Measurements from ENCODE around the gene REEP6.
"Not testable (repeated sequence)": the region's sequence is repeated elsewhere in the genome, so short reads cannot be mapped to it uniquely, and the experiment has no call there.

Gene REEP6

GRCh38 chr19:1522061-1522460 is 31.1 kb downstream of the REEP6 start:
- DNase-seq (ENCODE audit: low read depth in 2 of 3, low spot score in 2 of 3) = no peak

GRCh38 chr19:1522838-1523237 is 31.9 kb downstream of the REEP6 start:
- DNase-seq (ENCODE audit: low read depth in 2 of 3, low spot score in 2 of 3) = no peak

DNA sequence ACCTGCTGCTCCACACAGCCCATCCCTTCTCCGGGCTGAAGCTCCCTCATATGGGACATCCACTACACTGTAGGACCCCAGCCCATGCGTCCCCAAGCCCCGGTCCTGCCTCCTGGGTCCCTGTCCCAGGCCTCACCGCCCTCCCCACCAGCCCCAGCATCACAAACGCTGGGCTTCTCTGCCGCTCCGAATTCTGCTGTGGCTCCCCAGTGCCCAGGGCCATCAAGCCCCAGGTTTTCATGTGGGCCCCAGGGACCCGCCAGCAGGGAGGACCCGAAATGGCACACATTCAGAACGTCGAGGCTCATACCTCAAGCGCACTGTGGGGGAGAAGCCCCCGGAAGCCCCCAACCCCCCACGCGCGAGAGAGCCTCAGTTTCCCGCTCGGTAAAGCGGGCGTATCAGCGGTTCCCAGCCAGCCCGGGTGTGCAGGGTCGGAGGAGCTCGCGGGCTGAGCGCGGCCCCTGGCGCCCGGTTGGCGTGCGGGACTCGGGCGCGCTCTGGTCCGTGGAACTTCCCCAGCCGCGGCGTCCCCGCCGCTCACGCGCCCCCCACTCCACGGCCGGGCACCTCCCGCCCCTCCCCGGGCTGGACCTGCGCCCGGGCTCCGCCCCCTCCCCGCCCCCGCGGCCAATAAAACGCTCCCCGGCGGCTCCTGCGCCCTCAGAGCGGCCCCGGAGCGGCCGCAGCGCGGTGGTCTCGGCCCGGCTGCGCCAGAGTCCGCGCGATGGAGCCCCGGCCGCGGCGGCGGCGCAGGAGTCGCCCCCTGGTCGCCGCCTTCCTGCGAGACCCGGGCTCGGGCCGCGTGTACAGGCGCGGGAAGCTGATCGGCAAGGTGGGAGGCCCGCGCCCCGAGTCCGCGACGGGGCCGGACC is 32.7 kb downstream of the REEP6 start, which contains the start of gene PLK5:
Gene PLK5, plus strand, starts transcription at position 666 of the 875 bp plus-strand sequence. CDS start 2,920 bp downstream, outside the sequence.
- DNase-seq (ENCODE audit: low read depth in 2 of 3, low spot score in 2 of 3) = no peak

GRCh38 chr19:1524287-1524971 is 33.4 kb downstream of the REEP6 start:
- no peak for DNase-seq (ENCODE audit: low read depth in 2 of 3, low spot score in 2 of 3)

- DNase-seq (ENCODE audit: low read depth in 2 of 3, low spot score in 2 of 3) = no peak
These were observed 34.0 kb downstream of the REEP6 start for GRCh38 chr19:1524972-1525325.

GRCh38 chr19:1525343-1525742 is 34.4 kb downstream of the REEP6 start:
- DNase-seq (ENCODE audit: low read depth in 2 of 3, low spot score in 2 of 3) = no peak

DNA sequence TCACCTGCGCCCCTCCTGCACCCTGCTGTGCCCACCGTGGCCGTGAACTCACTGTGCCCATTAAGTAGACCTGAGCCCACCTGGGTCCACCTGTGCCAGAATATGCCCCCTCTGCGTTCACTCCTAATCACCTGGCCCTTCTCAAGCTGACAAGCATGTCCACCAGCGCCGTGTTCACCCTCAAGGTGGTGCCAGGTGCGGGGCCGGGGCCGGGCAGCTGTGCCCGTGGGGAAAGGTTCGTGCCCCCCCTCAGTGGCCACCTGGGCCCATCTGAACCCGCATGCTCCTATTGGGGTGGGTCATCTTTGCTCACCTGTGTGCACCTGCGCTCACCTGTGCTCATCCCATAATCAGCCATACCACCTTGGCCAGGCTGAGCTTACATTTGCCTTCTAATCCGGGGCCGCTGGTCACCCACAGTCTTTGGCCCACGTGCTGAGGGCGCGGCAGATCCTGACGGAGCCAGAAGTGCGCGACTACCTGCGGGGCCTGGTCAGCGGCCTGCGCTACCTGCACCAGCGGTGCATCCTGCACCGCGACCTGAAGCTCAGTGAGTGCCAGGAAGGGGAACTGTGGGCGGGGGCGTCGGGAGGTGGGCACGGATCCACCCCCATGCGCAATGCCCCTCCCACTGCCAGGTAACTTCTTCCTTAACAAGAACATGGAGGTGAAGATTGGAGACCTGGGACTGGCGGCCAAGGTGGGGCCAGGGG is 35.2 kb downstream of the REEP6 start:
- no peak for DNase-seq (ENCODE audit: low read depth in 2 of 3, low spot score in 2 of 3)

GRCh38 chr19:1526979-1527649 is 36.1 kb downstream of the REEP6 start:
- DNase-seq (ENCODE audit: low read depth in 2 of 3, low spot score in 2 of 3) = no peak

- no peak for DNase-seq (ENCODE audit: low read depth in 2 of 3, low spot score in 2 of 3)
These were observed 36.8 kb downstream of the REEP6 start for GRCh38 chr19:1527650-1528309.

- DNase-seq (ENCODE audit: low read depth in 2 of 3, low spot score in 2 of 3) = no peak
These were observed 37.8 kb downstream of the REEP6 start for GRCh38 chr19:1528596-1529429.

- DNase-seq (ENCODE audit: low read depth in 2 of 3, low spot score in 2 of 3) = no peak
These were observed 38.4 kb downstream of the REEP6 start for GRCh38 chr19:1529430-1529816.

GRCh38 chr19:1530856-1531255 is 39.9 kb downstream of the REEP6 start:
- not testable (repeated sequence) for DNase-seq (ENCODE audit: low read depth in 2 of 3, low spot score in 2 of 3)

DNA sequence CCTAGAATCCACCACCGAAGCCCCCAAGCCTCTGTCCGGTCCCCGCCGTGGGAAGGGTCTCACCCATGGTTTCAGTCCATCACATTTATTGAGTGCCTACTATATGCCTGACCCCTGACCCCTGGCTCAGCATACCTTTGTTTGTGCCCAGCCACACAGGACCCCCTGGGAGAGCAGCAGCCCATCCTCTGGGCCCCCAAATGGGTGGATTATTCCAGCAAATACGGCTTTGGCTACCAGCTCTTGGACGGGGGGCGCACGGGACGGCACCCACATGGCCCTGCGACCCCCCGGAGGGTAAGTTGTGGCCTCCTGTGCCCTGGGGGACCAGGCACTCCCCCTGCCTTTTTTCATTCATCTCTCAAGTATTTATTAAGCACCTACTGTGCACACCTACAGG is 40.6 kb downstream of the REEP6 start:
- no peak for DNase-seq (ENCODE audit: low read depth in 2 of 3, low spot score in 2 of 3)

- no peak for DNase-seq (ENCODE audit: low read depth in 2 of 3, low spot score in 2 of 3)
These were observed 41.0 kb downstream of the REEP6 start for GRCh38 chr19:1532003-1532402.

DNA sequence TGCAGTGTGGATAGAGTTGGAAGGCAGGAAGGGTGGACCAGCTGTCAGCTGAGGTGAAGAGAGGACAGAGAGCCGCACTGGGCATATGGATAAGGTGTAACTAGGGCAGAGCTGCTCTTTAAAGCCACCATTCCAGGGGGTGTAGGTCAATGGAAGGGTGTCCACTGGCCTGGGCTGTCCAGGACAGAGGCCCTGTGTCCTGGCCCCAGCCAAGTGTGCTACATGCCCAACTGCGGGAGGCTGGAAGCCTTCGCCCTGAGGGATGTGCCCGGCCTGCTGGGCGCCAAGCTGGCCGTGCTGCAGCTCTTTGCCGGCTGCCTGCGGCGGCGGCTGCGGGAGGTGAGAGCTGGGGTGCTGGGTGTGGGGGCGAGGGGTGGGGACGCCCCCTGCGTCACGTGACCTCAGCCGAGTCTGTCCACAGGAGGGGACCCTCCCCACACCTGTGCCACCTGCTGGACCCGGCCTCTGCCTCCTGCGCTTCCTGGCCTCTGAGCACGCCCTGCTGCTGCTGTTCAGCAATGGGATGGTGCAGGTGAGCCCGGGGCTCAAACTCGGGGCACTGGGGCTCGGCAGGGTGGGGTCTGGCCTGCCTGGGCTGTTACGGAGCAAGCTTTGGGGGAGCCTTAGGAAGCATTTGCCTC is 42.6 kb downstream of the REEP6 start:
- DNase-seq (ENCODE audit: low read depth in 2 of 3, low spot score in 2 of 3) = no peak

DNA sequence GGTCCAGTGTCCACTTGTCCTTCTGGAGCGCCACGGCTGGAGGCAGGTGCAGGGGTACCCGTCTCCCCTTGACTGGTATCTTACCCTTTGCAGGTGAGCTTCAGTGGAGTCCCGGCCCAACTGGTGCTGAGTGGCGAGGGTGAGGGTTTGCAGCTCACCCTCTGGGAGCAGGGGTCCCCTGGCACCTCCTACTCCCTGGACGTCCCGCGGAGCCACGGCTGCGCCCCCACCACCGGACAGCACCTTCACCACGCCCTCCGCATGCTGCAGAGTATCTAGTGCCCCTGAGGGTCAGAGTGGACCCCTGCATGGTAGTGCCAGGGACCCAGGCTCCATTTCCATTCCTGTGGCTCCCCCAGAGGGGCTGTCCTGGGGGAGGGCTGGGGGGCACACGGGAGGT is 44.0 kb downstream of the REEP6 start:
- no peak for DNase-seq (ENCODE audit: low read depth in 2 of 3, low spot score in 2 of 3)

DNA sequence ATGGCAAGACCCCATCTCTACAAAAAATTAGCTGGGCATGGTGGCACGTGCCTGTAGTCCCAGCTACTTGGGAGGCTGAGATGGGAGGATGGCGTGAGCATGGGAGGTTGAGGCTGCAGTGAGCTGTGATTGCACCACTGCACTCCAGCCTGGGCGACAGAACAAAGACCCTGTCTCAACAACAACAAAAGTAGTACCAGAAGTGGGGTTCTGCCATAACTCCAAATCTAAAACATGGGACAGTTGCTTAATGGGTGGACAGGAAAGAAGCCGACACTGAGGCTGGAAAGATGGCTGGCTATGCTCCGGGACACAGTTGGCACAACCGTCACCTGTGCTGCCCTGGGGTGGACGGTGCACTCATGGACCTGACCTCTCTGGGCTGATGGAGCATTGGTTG is 44.7 kb downstream of the REEP6 start:
- DNase-seq (ENCODE audit: low read depth in 2 of 3, low spot score in 2 of 3) = not testable (repeated sequence)

DNA sequence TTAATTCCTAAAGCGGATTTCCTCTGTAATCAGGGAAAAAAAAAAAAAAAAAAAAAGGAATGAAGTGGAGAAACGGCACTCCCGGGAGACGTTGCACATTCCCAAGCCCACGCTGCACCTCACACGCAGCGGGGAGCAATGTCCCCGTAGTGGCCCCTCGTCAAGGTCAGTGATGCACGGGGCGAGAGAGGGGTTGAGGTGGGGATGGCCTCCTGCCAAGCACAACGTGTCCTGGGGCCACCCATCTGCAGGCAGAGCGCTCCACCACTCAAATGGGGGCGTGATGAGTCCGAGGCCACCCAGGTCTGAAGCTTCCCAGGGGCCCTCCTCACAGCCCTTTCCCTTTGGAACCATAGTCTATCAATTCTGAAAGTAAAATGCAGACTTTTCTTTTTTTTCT is 48.0 kb downstream of the REEP6 start:
- DNase-seq (ENCODE audit: low read depth in 2 of 3, low spot score in 2 of 3) = no peak

- DNase-seq (ENCODE audit: low read depth in 2 of 3, low spot score in 2 of 3) = not testable (repeated sequence)
These were observed 48.8 kb downstream of the REEP6 start for GRCh38 chr19:1539749-1540148.
